Fibroblast of pulmonary artery (primary cell): ENCODE data around the gene TIPARP.
A peak's percentile ranks its signal among the peaks of the same experiment; 100 is the strongest.

Experiments used
- DNase-seq: peaks from one replicate; pipeline ENCODE4 v3.0.0-alpha.2; 2010; ENCODE audit warnings: low read depth
- H3K4me3 ChIP-seq: replicated peaks from 2 replicates; pipeline ENCODE4 v1.5.1; 2011; ENCODE audit warnings: low read depth, mild to moderate bottlenecking, control low read depth, low read length, moderate library complexity
- CTCF ChIP-seq: IDR thresholded peaks from 2 replicates; pipeline ENCODE4 v1.5.1; 2011; ENCODE audit warnings: mild to moderate bottlenecking, control low read depth, low read length, inconsistent platforms; ENCODE audit errors: missing control alignments

TIPARP gene

GRCh38 chr3:156630773-156631093, 43.7 kb upstream of the TIPARP start:
- no peak for TF ChIP-seq CTCF
- DNase-seq = no peak
- no peak overlapping the region for H3K4me3 ChIP-seq

GRCh38 chr3:156631323-156631722, 43.1 kb upstream of the TIPARP start:
- TF ChIP-seq CTCF = no peak
- no peak for DNase-seq
- H3K4me3 ChIP-seq = no peak overlapping the region

- no peak for DNase-seq
- no peak overlapping the region for H3K4me3 ChIP-seq
- no peak for TF ChIP-seq CTCF
Observed at GRCh38 chr3:156632601-156633000, 41.8 kb upstream of the TIPARP start.

- DNase-seq = peak; percentile 83
- TF ChIP-seq CTCF = no peak
- H3K4me3 ChIP-seq = no peak overlapping the region
Observed at GRCh38 chr3:156633335-156633734, 41.1 kb upstream of the TIPARP start.

- no peak overlapping the region for H3K4me3 ChIP-seq
- DNase-seq = no peak
- no peak for TF ChIP-seq CTCF
Observed at GRCh38 chr3:156635034-156635433, 39.4 kb upstream of the TIPARP start.

- H3K4me3 ChIP-seq = no peak overlapping the region
- peak; percentile 14 for DNase-seq
- TF ChIP-seq CTCF = no peak
Observed at GRCh38 chr3:156635973-156636372, 38.4 kb upstream of the TIPARP start.

- no peak for DNase-seq
- no peak overlapping the region for H3K4me3 ChIP-seq
Observed at GRCh38 chr3:156637480-156638022, 36.8 kb upstream of the TIPARP start.

More at GRCh38 chr3:156637480-156638022, 36.8 kb upstream of the TIPARP start:
- TF ChIP-seq CTCF = no peak
